Endothelial cell of umbilical vein (primary cell): ENCODE results near the gene CLIC3.

ENCODE experiments used
- EZH2 ChIP-seq: IDR thresholded peaks from 2 replicates; pipeline ENCODE4 v1.6.1; 2012; ENCODE audit warnings: borderline replicate concordance, low read depth, mild to moderate bottlenecking, moderate library complexity, low read length, inconsistent platforms; ENCODE audit not compliant: severe bottlenecking
- FOS ChIP-seq: IDR thresholded peaks from 2 replicates; pipeline ENCODE4 v1.6.1; 2011; ENCODE audit warnings: mild to moderate bottlenecking, low read length, moderate library complexity, borderline replicate concordance; ENCODE audit not compliant: insufficient read depth
- GATA2 ChIP-seq: IDR thresholded peaks from 2 replicates; pipeline ENCODE4 v1.7.0; 2011; ENCODE audit warnings: low read depth, mild to moderate bottlenecking, moderate library complexity, mixed read lengths, low read length; ENCODE audit not compliant: insufficient read length, insufficient read depth
- JUN ChIP-seq: IDR thresholded peaks from 2 replicates; pipeline ENCODE4 v1.6.1; 2011; ENCODE audit warnings: borderline replicate concordance, low read depth; ENCODE audit not compliant: insufficient read length, insufficient read depth
- MYC ChIP-seq: IDR thresholded peaks from one replicate; pipeline ENCODE4 v1.6.1; 2011; ENCODE audit warnings: mild to moderate bottlenecking, low read depth, low read length
- POLR2A ChIP-seq: IDR thresholded peaks from 2 replicates; pipeline ENCODE4 v1.6.1; 2012; ENCODE audit warnings: low read depth, mild to moderate bottlenecking, control low read depth, low read length
- POLR2AphosphoS5 ChIP-seq: IDR thresholded peaks from 2 replicates; pipeline ENCODE4 v1.6.1; 2012; ENCODE audit warnings: low read depth, mild to moderate bottlenecking, control low read depth, low read length, moderate library complexity; ENCODE audit not compliant: insufficient read depth
- TF ChIP-seq, protein P1 (sequence below), 2 donors: IDR thresholded peaks; 1 replicate in 1 of 2; 2 replicates in 1 of 2; pipeline ENCODE4 v1.5.1; 2011; ENCODE audit warnings: low read length in 2 of 2, mild to moderate bottlenecking in 2 of 2, moderate library complexity in 2 of 2, control low read depth in 1 of 2, inconsistent platforms in 1 of 2, low read depth in 1 of 2; ENCODE audit not compliant: insufficient read depth in 1 of 2; ENCODE audit errors: extremely low read depth in 1 of 2
- TF ChIP-seq, protein P2 (sequence below): IDR thresholded peaks from 2 replicates; pipeline ENCODE4 v1.6.1; 2011; ENCODE audit not compliant: insufficient read depth, insufficient read length

GRCh38 chr9:137006116-137007003 lies 10.0 kb upstream of the CLIC3 start:
- no peak for TF ChIP-seq EZH2
- TF ChIP-seq, protein P1, sequence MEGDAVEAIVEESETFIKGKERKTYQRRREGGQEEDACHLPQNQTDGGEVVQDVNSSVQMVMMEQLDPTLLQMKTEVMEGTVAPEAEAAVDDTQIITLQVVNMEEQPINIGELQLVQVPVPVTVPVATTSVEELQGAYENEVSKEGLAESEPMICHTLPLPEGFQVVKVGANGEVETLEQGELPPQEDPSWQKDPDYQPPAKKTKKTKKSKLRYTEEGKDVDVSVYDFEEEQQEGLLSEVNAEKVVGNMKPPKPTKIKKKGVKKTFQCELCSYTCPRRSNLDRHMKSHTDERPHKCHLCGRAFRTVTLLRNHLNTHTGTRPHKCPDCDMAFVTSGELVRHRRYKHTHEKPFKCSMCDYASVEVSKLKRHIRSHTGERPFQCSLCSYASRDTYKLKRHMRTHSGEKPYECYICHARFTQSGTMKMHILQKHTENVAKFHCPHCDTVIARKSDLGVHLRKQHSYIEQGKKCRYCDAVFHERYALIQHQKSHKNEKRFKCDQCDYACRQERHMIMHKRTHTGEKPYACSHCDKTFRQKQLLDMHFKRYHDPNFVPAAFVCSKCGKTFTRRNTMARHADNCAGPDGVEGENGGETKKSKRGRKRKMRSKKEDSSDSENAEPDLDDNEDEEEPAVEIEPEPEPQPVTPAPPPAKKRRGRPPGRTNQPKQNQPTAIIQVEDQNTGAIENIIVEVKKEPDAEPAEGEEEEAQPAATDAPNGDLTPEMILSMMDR (IDR thresholded peaks at IDR 0.05; ENCODE audit: extremely low read depth in 1 of 2, insufficient read depth in 1 of 2, low read depth in 1 of 2, low read length in 2 of 2), result no peak
- TF ChIP-seq POLR2A, result no peak
- TF ChIP-seq, protein P2, sequence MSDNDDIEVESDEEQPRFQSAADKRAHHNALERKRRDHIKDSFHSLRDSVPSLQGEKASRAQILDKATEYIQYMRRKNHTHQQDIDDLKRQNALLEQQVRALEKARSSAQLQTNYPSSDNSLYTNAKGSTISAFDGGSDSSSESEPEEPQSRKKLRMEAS, result no peak
- no peak for TF ChIP-seq POLR2AphosphoS5
- no peak for TF ChIP-seq MYC
- no peak for TF ChIP-seq JUN
- TF ChIP-seq FOS, result no peak
- no peak for TF ChIP-seq GATA2
